K562 (cell line): Measurements from ENCODE around the gene AFDN. TPM values are rescaled to one million over a fixed set of nuclear protein-coding genes. Genes with fewer than 3 reads are reported as not detected.

ENCODE experiments used
- CHD7 ChIP-seq: fragments of 200-600 bp; sonication (generic); IDR thresholded peaks from one replicate; pipeline ENCODE4 v1.6.1; 2012; ENCODE audit warnings: mild to moderate bottlenecking, low read depth, low read length, inconsistent platforms
- FIP1L1 ChIP-seq: fragments of 200-400 bp; formaldehyde crosslinking; IDR thresholded peaks from 2 replicates; pipeline ENCODE4 v1.6.1; 2018; ENCODE audit warnings: mild to moderate bottlenecking, low read depth, low read length; ENCODE audit not compliant: poor library complexity, severe bottlenecking
- HMGN3 ChIP-seq: IDR thresholded peaks from 2 replicates; pipeline ENCODE4 v1.6.1; 2011; ENCODE audit warnings: borderline replicate concordance, low read depth, mild to moderate bottlenecking, mixed read lengths, low read length; ENCODE audit not compliant: insufficient read length; ENCODE audit errors: extremely low read depth
- KAT7 ChIP-seq: sonication (generic); formaldehyde crosslinking; IDR thresholded peaks from 2 replicates; pipeline ENCODE4 v1.8.0; 2022; ENCODE audit warnings: missing genetic modification reagents, mild to moderate bottlenecking, borderline replicate concordance
- MAZ ChIP-seq, 2 experiments: fragments of 450-650 bp in 1 of 2; sonication (generic) in 1 of 2; formaldehyde crosslinking; IDR thresholded peaks in 1 of 2; conservative IDR thresholded peaks in 1 of 2; 2 replicates each; pipeline versions ENCODE4 v1.4.0 to v1.5.0; 2020; ENCODE audit warnings: mild to moderate bottlenecking in 1 of 2, missing genetic modification reagents in 1 of 2
- MNT ChIP-seq, 2 experiments: fragments of 450-650 bp; conservative IDR thresholded peaks; 2 replicates each; pipeline ENCODE4 v1.6.1; 2017; ENCODE audit warnings: mild to moderate bottlenecking in 2 of 2, moderate library complexity in 2 of 2
- NR2C1 ChIP-seq, 2 experiments: fragments of 450-650 bp; IDR thresholded peaks; 2 replicates each; pipeline ENCODE4 v1.6.1; 2017; ENCODE audit warnings: mild to moderate bottlenecking in 2 of 2, antibody characterized with exemption in 1 of 2, inconsistent platforms in 1 of 2, missing compliant biosample characterization in 1 of 2, missing genetic modification characterization in 1 of 2
- SAP30 ChIP-seq: fragments of 200-600 bp; sonication (generic); IDR thresholded peaks from 2 replicates; pipeline ENCODE4 v1.6.1; 2012; ENCODE audit warnings: borderline replicate concordance, low read depth, mild to moderate bottlenecking, moderate library complexity, low read length, control low read depth, inconsistent platforms; ENCODE audit not compliant: insufficient read depth, poor library complexity, severe bottlenecking
- SMARCE1 ChIP-seq: fragments of 450-650 bp; IDR thresholded peaks from 2 replicates; pipeline ENCODE4 v1.7.1; 2016; ENCODE audit warnings: mild to moderate bottlenecking
- ZNF23 ChIP-seq: fragments of 250-450 bp; sonication (Bioruptor Pico); IDR thresholded peaks from 2 replicates; pipeline ENCODE4 v1.4.0; 2020; ENCODE audit warnings: mild to moderate bottlenecking
- polyA plus RNA-seq, 8 experiments: library from polyadenylated mRNA; depleted of rRNA in 4 of 8; stranded (reverse) in 5 of 8; unstranded in 3 of 8; fragments of >200 nt; fragmentation: Nextera tagmentation in 2 of 8; fragmentation: Illumina TruSeq in 1 of 8; extraction: Ambion mirVana in 2 of 8; extraction: Trizol in 1 of 8; gene quantifications; 2 replicates each; pipeline versions ENCODE4 v1.2.1 to v1.2.3, GENCODE V29; 2011 to 2014; ENCODE audit warnings: inconsistent platforms in 1 of 8, missing spikeins in 1 of 8
- total RNA-seq, 7 experiments: library from RNA; depleted of rRNA in 6 of 7; stranded (reverse); fragments of >200 nt in 6 of 7; fragmentation: Illumina TruSeq in 2 of 7; extraction: Trizol in 2 of 7; gene quantifications; 2 replicates each; pipeline versions ENCODE4 v1.2.1 to v1.2.3, GENCODE V29; 2011 to 2021; ENCODE audit warnings: low replicate concordance in 1 of 7

The AFDN gene
- total and polyA plus RNA-seq, 9 of the 15 experiments (the other 6 are each of a cell fraction or from before 2014, with no cell fraction given): 7.2 to 129 (median 105) TPM

- TF ChIP-seq KAT7 (CRISPR knock-in tag) (0 out of 2 replicates have a peak, but pooled peaks have one; percentile 18), ZNF23 (CRISPR knock-in tag) (no peak), NR2C1 (IDR thresholded peaks at IDR 0.05) (no peak), NR2C1 (tag; IDR thresholded peaks at IDR 0.05) (0 out of 2 replicates have a peak, but pooled peaks have one; percentile 16), HMGN3 (peak; percentile 14), SMARCE1 (peak; percentile 26; the same call in 1 of the 2 replicates), CHD7 (no peak), MNT (conservative IDR thresholded peaks at IDR 0.05) (peak in 1 of 2 experiments; percentile 59; a peak in 1 of 4 replicates), MAZ (CRISPR knock-in tag; conservative IDR thresholded peaks at IDR 0.05 in 1 of 2, IDR thresholded peaks at IDR 0.05 in 1 of 2) (peak; percentile 48 to 61; a peak in 3 of 4 replicates), FIP1L1 (peak; percentile 55), SAP30 (peak; percentile 61)
Observed at GRCh38 chr6:167827583-167828324, 1.0 kb downstream of the AFDN start (continued).
